ENCODE data around the gene BCO2.
"Not testable (repeated sequence)": the region's sequence is repeated elsewhere in the genome, so short reads cannot be mapped to it uniquely, and the experiment has no call there.

The BCO2 gene

GRCh38 chr11:112174789-112175598 lies at the start of gene BCO2:
TSS of gene BCO2 (plus strand) at chr11:112175512. CDS start at chr11:112175602, 90 bp downstream.
- DNase-seq: peak; percentile 20

GRCh38 chr11:112127056-112127455 lies 48.3 kb upstream of the BCO2 start:
- no peak for DNase-seq

- peak; percentile 36 for DNase-seq
These were observed 46.7 kb upstream of the BCO2 start for GRCh38 chr11:112128483-112129121.

GRCh38 chr11:112129656-112130055 lies 45.7 kb upstream of the BCO2 start:
- no peak for DNase-seq

- no peak for DNase-seq
These were observed 42.6 kb upstream of the BCO2 start for GRCh38 chr11:112132737-112133136.

GRCh38 chr11:112134473-112134872 lies 40.8 kb upstream of the BCO2 start:
- DNase-seq: no peak

GRCh38 chr11:112143597-112143996 lies 31.7 kb upstream of the BCO2 start:
- no peak for DNase-seq

- no peak for DNase-seq
These were observed 24.8 kb upstream of the BCO2 start for GRCh38 chr11:112150517-112150916.

- DNase-seq: no peak
These were observed 19.0 kb upstream of the BCO2 start for GRCh38 chr11:112156153-112156955.

- no peak for DNase-seq
These were observed 18.2 kb upstream of the BCO2 start for GRCh38 chr11:112156956-112157766.

GRCh38 chr11:112159098-112160065 lies 15.9 kb upstream of the BCO2 start:
- no peak for DNase-seq

GRCh38 chr11:112160091-112160848 lies 15.0 kb upstream of the BCO2 start:
- DNase-seq: no peak

GRCh38 chr11:112161012-112161411 lies 14.3 kb upstream of the BCO2 start:
- DNase-seq: no peak

GRCh38 chr11:112162200-112162599 lies 13.1 kb upstream of the BCO2 start:
- DNase-seq: not testable (repeated sequence)

- no peak for DNase-seq
These were observed 12.4 kb upstream of the BCO2 start for GRCh38 chr11:112162761-112163546.

- no peak for DNase-seq
These were observed 11.2 kb upstream of the BCO2 start, which contains the start of gene IL18 for GRCh38 chr11:112163875-112164685. TSS of gene IL18 (minus strand) at chr11:112164094. CDS start at chr11:112155053, 9,041 bp downstream.

- DNase-seq: no peak
These were observed 10.3 kb upstream of the BCO2 start for GRCh38 chr11:112165049-112165448.

- no peak for DNase-seq
These were observed 8.8 kb upstream of the BCO2 start for GRCh38 chr11:112166562-112166961.

- no peak for DNase-seq
These were observed 8.2 kb upstream of the BCO2 start, which contains the start of gene TEX12 for GRCh38 chr11:112167145-112167544. TSS of gene TEX12 (plus strand) at chr11:112167372. CDS start at chr11:112169269, 1,897 bp downstream.
